SU-DHL-6 (cell line): Measurements from ENCODE around the gene PDCD1.

Source experiments
- H2AFZ ChIP-seq: fragments of 200-600 bp; sonication (generic); 2 replicates; pipeline ENCODE4 v1.6.1; 2014; ENCODE audit warnings: low read depth, mild to moderate bottlenecking, moderate library complexity, mixed read lengths, antibody characterized with exemption, low read length; ENCODE audit not compliant: severe bottlenecking
- H3F3A ChIP-seq: fragments of 200-600 bp; shearing (Covaris generic); 2 replicates; pipeline ENCODE4 v1.6.0; 2016; ENCODE audit warnings: antibody characterized with exemption, mild to moderate bottlenecking; ENCODE audit not compliant: insufficient read depth
- H3K27ac ChIP-seq: fragments of 200-600 bp; sonication (generic); 2 replicates; pipeline ENCODE4 v1.5.1; 2016; ENCODE audit warnings: low read depth, mild to moderate bottlenecking, low read length, moderate library complexity, mixed read lengths
- H3K27me3 ChIP-seq: fragments of 200-600 bp; sonication (generic), shearing (Covaris generic); 2 replicates; pipeline ENCODE4 v1.6.0; 2014; ENCODE audit warnings: mild to moderate bottlenecking, low read length
- H3K36me3 ChIP-seq: fragments of 200-600 bp; sonication (generic); 2 replicates; pipeline ENCODE4 v1.6.1; 2014; ENCODE audit warnings: mild to moderate bottlenecking, low read length, mixed read lengths
- H3K4me2 ChIP-seq: fragments of 300-600, 200-600 bp; shearing (Covaris generic), sonication (generic); 2 replicates; pipeline ENCODE4 v1.6.0; 2014; ENCODE audit warnings: low read length, low read depth, mild to moderate bottlenecking; ENCODE audit not compliant: poor library complexity, severe bottlenecking
- H3K4me3 ChIP-seq: fragments of 200-600 bp; sonication (generic); 2 replicates; pipeline ENCODE4 v1.5.1; 2014; ENCODE audit warnings: antibody characterized with exemption, low read length, mild to moderate bottlenecking, mixed read lengths; ENCODE audit not compliant: insufficient read depth, poor library complexity, severe bottlenecking
- H3K79me2 ChIP-seq: fragments of 200-600 bp; sonication (generic); 2 replicates; pipeline ENCODE4 v1.6.1; 2014; ENCODE audit warnings: mild to moderate bottlenecking, low read length, moderate library complexity; ENCODE audit not compliant: insufficient read depth
- H3K9ac ChIP-seq: fragments of 200-600 bp; sonication (generic); 2 replicates; pipeline ENCODE4 v1.7.0; 2014; ENCODE audit warnings: mild to moderate bottlenecking, low read length
- H3K9me2 ChIP-seq: fragments of 200-600 bp; sonication (generic); replicated peaks from 2 replicates; pipeline ENCODE4 v1.6.1; 2014; ENCODE audit warnings: low read length; ENCODE audit not compliant: insufficient read depth
- H3K9me3 ChIP-seq: fragments of 200-600 bp; sonication (generic); 2 replicates; pipeline ENCODE4 v1.6.1; 2014; ENCODE audit warnings: low read length, mixed read lengths; ENCODE audit not compliant: insufficient read depth
- H4K20me1 ChIP-seq: fragments of 200-600 bp; sonication (generic); 2 replicates; pipeline ENCODE4 v1.6.1; 2014; ENCODE audit warnings: low read depth, mild to moderate bottlenecking, antibody characterized with exemption, low read length, moderate library complexity, mixed read lengths
- CTCF ChIP-seq: fragments of 200-600 bp; sonication (generic); IDR thresholded peaks from one replicate; pipeline ENCODE4 v1.5.1; 2017; ENCODE audit warnings: antibody characterized with exemption, mild to moderate bottlenecking, low read length, moderate library complexity; ENCODE audit not compliant: insufficient read depth, poor library complexity, severe bottlenecking
- EZH2phosphoT487 ChIP-seq: fragments of 200-600 bp; sonication (generic), shearing (Covaris generic); conservative IDR thresholded peaks from 2 replicates; pipeline ENCODE4 v1.6.1; 2018; ENCODE audit warnings: mild to moderate bottlenecking, antibody characterized with exemption, low read length, moderate library complexity, mixed read lengths

Gene PDCD1

GRCh38 chr2:241863536-241863954, 4.9 kb upstream of the PDCD1 start:
- H3K27me3 ChIP-seq: no peaks in the 10 kb centered on the region
- H3F3A ChIP-seq: 0 out of 2 replicates have a peak, but pooled peaks cover under 1% of the 10 kb centered on the region
- no peaks in the 10 kb centered on the region for H4K20me1 ChIP-seq
- H3K27ac ChIP-seq: no peak overlapping the region
- no peaks in the 10 kb centered on the region for H3K79me2 ChIP-seq
- H3K4me2 ChIP-seq: no peak overlapping the region
- no peak for TF ChIP-seq EZH2phosphoT487
- no peak for TF ChIP-seq CTCF
- no peak overlapping the region for H2AFZ ChIP-seq
- H3K9me2 ChIP-seq: no peaks in the 10 kb centered on the region
- H3K9me3 ChIP-seq: peaks cover 13% of the 10 kb centered on the region; the same call in 1 of the 2 replicates
- H3K36me3 ChIP-seq: no peaks in the 10 kb centered on the region
- no peak overlapping the region for H3K4me3 ChIP-seq
- no peak overlapping the region for H3K9ac ChIP-seq

GRCh38 chr2:241862775-241863535, 4.3 kb upstream of the PDCD1 start:
- H3K79me2 ChIP-seq: no peaks in the 10 kb centered on the region
- H3K4me2 ChIP-seq: no peak overlapping the region
- no peaks in the 10 kb centered on the region for H4K20me1 ChIP-seq
- H3K27ac ChIP-seq: no peak overlapping the region
- no peaks in the 10 kb centered on the region for H3K9me2 ChIP-seq
- no peaks in the 10 kb centered on the region for H3F3A ChIP-seq
- H3K36me3 ChIP-seq: no peaks in the 10 kb centered on the region
- peaks cover 13% of the 10 kb centered on the region; the same call in 1 of the 2 replicates for H3K9me3 ChIP-seq
- H3K27me3 ChIP-seq: no peaks in the 10 kb centered on the region
- H3K4me3 ChIP-seq: no peak overlapping the region
- no peak for TF ChIP-seq CTCF
- no peak for TF ChIP-seq EZH2phosphoT487
- H3K9ac ChIP-seq: no peak overlapping the region
- H2AFZ ChIP-seq: no peak overlapping the region

GRCh38 chr2:241862093-241862492, 3.4 kb upstream of the PDCD1 start:
- Histone ChIP-seq H2AFZ (no peak overlapping the region), H3K36me3 (no peaks in the 10 kb centered on the region), H3K79me2 (no peaks in the 10 kb centered on the region), H4K20me1 (no peaks in the 10 kb centered on the region), H3K9me2 (no peaks in the 10 kb centered on the region), H3K27me3 (no peaks in the 10 kb centered on the region), H3K9ac (no peak overlapping the region), H3K9me3 (peaks cover 13% of the 10 kb centered on the region; the same call in 1 of the 2 replicates), H3K4me2 (no peak overlapping the region), H3K27ac (no peak overlapping the region), H3K4me3 (no peak overlapping the region), H3F3A (no peaks in the 10 kb centered on the region)
- TF ChIP-seq CTCF (no peak), EZH2phosphoT487 (no peak)
